ENCODE measurements around the gene DNASE1L3. TPM values are rescaled to one million over a fixed set of nuclear protein-coding genes. Genes with fewer than 3 reads are reported as not detected.

Gene DNASE1L3
- total and polyA plus RNA-seq, 11 donors = 0.44 to 4.1 (median 1.2) TPM

DNA sequence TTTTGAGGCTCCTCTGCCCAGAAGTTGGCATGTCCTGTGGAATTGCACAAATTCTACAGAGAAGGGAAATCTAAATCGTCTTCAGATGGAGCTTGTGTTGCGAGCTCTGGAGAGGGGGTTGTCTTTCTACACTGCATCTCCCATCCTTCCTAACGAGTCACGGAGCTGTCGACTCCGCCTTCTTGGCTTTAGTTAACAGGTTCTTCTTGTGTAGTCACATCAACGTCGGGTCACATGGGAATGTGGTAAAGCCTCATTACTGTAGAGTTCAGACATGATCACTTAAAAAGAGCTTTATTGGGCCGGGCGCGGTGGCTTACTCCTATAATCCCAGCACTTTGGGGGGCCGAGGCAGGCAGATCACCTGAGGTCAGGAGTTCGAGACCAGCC, 60.0 kb downstream of the DNASE1L3 start:
- ATAC-seq = no peak
- Histone ChIP-seq H3K36me3 (peaks cover 3 to 98% (median 88%) of the 10 kb centered on the region in 9 donors), H3K4me1 (peaks cover 0 to 14% (median 0%) of the 10 kb centered on the region in 12 donors), H3K27me3 (no peaks in the 10 kb centered on the region), H3K27ac (peak overlapping the region in 3 of 12 donors; percentile 25 to 30 (median 26)), H3K9me3 (no peaks in the 10 kb centered on the region), H3K4me3 (no peak overlapping the region)
- intact Hi-C loops (cut with DNase I) = no loop called here
- no peak for TF ChIP-seq POLR2A (IDR thresholded peaks at IDR 0.05)
- TF ChIP-seq, protein P1, sequence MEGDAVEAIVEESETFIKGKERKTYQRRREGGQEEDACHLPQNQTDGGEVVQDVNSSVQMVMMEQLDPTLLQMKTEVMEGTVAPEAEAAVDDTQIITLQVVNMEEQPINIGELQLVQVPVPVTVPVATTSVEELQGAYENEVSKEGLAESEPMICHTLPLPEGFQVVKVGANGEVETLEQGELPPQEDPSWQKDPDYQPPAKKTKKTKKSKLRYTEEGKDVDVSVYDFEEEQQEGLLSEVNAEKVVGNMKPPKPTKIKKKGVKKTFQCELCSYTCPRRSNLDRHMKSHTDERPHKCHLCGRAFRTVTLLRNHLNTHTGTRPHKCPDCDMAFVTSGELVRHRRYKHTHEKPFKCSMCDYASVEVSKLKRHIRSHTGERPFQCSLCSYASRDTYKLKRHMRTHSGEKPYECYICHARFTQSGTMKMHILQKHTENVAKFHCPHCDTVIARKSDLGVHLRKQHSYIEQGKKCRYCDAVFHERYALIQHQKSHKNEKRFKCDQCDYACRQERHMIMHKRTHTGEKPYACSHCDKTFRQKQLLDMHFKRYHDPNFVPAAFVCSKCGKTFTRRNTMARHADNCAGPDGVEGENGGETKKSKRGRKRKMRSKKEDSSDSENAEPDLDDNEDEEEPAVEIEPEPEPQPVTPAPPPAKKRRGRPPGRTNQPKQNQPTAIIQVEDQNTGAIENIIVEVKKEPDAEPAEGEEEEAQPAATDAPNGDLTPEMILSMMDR (IDR thresholded peaks at IDR 0.05) = no peak
- no peak for DNase-seq
- 85 to 88% (median 87%) methylated on average over 13 of the region's 13 CpGs for WGBS, 4 donors

DNA sequence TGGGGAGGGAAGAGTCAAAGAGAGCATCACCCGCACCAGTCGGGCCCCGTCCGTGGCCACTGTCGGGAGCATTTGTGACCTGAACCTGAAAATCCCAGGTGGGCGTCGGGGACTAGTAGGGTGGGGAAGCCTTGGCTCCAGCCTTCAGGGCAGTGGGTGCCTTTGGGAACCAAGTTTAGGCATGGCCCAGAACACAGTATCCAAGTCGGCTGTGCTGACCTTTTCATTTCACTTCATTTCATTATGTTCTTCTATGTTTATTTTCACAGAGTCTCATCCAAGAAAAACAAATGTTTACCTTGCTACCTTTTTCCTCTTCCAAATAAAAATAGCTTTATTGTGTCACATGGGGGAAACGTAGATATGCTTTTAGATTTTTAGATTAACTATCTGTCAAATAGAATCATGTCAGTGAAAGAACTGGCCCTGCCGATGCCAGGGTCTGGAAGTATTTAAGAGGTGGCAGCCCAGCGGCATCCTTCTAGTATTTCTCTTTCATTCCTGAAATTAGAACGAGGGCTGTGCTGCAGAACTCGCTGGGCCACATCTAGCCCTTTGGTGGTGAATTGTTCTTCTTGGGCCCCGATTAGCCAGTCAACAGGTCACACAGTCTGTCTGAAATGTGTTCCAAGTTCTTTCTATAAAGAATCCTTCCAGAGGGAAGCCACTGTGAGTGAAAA, 60.5 kb downstream of the DNASE1L3 start:
- peaks cover 0 to 14% (median 0%) of the 10 kb centered on the region in 12 donors for H3K4me1 ChIP-seq
- TF ChIP-seq, protein P1 (IDR thresholded peaks at IDR 0.05) = no peak
- no peak for TF ChIP-seq POLR2A (IDR thresholded peaks at IDR 0.05)
- H3K36me3 ChIP-seq = peaks cover 3 to 98% (median 88%) of the 10 kb centered on the region in 9 donors

DNA sequence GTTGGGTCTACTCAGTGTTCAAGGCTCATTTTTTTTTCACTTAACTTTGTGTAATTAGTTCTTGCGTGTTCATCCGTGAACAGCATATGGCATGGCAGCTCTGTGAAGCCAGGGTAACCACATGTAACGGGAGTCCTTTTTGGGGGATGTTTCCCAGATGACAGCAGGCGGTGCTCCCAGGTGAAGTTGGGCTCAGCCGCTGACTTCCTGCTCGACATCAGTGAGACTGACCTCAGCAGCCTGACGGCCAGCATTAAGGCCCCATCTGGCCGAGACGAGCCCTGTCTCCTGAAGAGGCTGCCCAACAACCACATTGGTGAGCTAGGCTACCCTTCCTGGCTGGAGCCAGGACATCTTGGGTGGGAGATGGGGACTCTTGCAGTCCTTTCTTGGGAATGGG, 62.7 kb downstream of the DNASE1L3 start:
- no peaks in the 10 kb centered on the region for H3K9me3 ChIP-seq
- H3K4me1 ChIP-seq = peaks cover 0 to 14% (median 0%) of the 10 kb centered on the region in 12 donors
- no peak overlapping the region for H3K27ac ChIP-seq
- H3K4me3 ChIP-seq = no peak overlapping the region
- intact Hi-C loops (cut with DNase I) = no loop called here
- no peaks in the 10 kb centered on the region for H3K27me3 ChIP-seq
- no peak for ATAC-seq
- H3K36me3 ChIP-seq = peaks cover 3 to 96% (median 83%) of the 10 kb centered on the region in 9 donors
- TF ChIP-seq, protein P1 (IDR thresholded peaks at IDR 0.05) = no peak
- TF ChIP-seq POLR2A (IDR thresholded peaks at IDR 0.05) = no peak
- DNase-seq = no peak
- 97 to 100% (median 98%) methylated on average over 6 to 9 of the region's 9 CpGs for WGBS, 4 donors

More for the DNA sequence above, 60.5 kb downstream of the DNASE1L3 start:
- ATAC-seq = no peak
- H3K9me3 ChIP-seq = no peaks in the 10 kb centered on the region
- H3K27ac ChIP-seq = peak overlapping the region in 3 of 12 donors; percentile 25 to 30 (median 26)
- 89 to 97% (median 93%) methylated on average over 14 of the region's 14 CpGs for WGBS, 4 donors
- H3K4me3 ChIP-seq = no peak overlapping the region
- no peaks in the 10 kb centered on the region for H3K27me3 ChIP-seq
- no peak for DNase-seq
- intact Hi-C loops (cut with DNase I) = no loop called here

DNA sequence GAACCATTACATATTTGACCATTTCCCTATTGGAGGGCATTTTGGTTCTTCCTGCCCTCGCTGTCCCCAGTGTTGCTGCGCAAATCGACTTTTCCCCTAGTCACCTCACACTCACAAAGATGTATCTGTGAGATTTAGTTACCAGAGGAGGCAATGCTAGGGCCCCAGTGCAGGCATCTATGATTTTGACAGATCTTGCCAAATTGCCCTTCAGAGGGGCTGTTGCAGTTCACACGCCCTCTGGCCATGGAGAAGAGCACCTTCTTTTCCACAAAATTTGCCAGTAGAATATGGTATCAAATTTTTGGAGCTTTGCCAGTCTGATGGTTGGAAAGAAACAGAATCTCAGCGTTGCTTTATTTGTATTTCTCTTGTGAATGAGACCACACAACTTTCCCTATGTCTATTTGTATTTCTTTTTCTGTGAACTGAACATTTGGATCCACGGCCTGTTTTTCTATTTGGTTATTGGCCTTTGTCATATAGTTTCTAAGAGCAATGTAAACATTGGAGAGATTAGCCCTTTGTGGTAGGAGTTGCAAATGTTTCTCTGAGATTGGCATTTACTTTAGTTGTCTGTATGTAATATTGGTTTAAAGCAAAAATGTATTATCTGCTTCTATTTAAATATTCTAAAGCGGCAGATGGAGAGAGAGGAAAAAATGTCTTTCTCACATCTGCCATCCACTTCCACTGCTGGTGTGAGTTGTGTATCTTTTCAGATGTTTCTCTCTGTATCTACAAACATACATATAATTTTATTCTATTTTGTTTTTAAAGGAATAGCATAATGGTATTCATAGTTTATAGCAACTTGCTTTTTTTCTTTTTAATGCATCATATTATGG, 66.1 kb downstream of the DNASE1L3 start:
- intact Hi-C loops (cut with DNase I) = no loop called here
- DNase-seq (no peak), ATAC-seq (no peak)
- Histone ChIP-seq H3K9me3 (no peaks in the 10 kb centered on the region), H3K4me3 (no peak overlapping the region), H3K36me3 (peaks cover 3 to 99% (median 82%) of the 10 kb centered on the region in 9 donors), H3K27ac (no peak overlapping the region), H3K4me1 (no peaks in the 10 kb centered on the region), H3K27me3 (no peaks in the 10 kb centered on the region)
- TF ChIP-seq, protein P1 (IDR thresholded peaks at IDR 0.05) = no peak
- TF ChIP-seq POLR2A (IDR thresholded peaks at IDR 0.05) = no peak
- WGBS, 4 donors = 92 to 95% (median 93%) methylated on average over 7 of the region's 7 CpGs

Measured in heart left ventricle (tissue), 16 donors.